HepG2 (cell line): ENCODE results near the gene MAPRE3. TPM values are rescaled to one million over a fixed set of nuclear protein-coding genes. Genes with fewer than 3 reads are reported as not detected.

Source experiments
- EHMT2 ChIP-seq: fragments of 200-600 bp; sonication (generic); IDR thresholded peaks from 2 replicates; pipeline ENCODE4 v1.7.0; 2017; ENCODE audit warnings: antibody characterized with exemption, low read depth, low read length, borderline replicate concordance
- ESRRA ChIP-seq: sonication (generic); formaldehyde crosslinking; IDR thresholded peaks from 2 replicates; pipeline ENCODE4 v1.5.1; 2020; ENCODE audit warnings: mild to moderate bottlenecking, low read depth, missing genetic modification reagents
- KDM4B ChIP-seq: sonication (generic); formaldehyde crosslinking; IDR thresholded peaks from 2 replicates; pipeline ENCODE4 v1.4.0; 2020; ENCODE audit warnings: missing genetic modification reagents
- KLF6 ChIP-seq: IDR thresholded peaks from 2 replicates; pipeline ENCODE4 v1.8.0; 2016; ENCODE audit warnings: missing biosample characterization, missing genetic modification reagents
- MAFG ChIP-seq: sonication (generic); formaldehyde crosslinking; IDR thresholded peaks from 2 replicates; pipeline ENCODE4 v1.5.1; 2020; ENCODE audit warnings: mild to moderate bottlenecking, missing genetic modification reagents
- MNT ChIP-seq: fragments of 450-650 bp; IDR thresholded peaks from 2 replicates; pipeline ENCODE4 v1.6.1; 2016
- PRDM10 ChIP-seq: sonication (generic); formaldehyde crosslinking; IDR thresholded peaks from 2 replicates; pipeline ENCODE4 v1.4.0; 2020; ENCODE audit warnings: low read depth, missing genetic modification reagents
- RFX3 ChIP-seq: IDR thresholded peaks from 2 replicates; pipeline ENCODE4 v1.6.1; 2016; ENCODE audit warnings: missing biosample characterization, missing genetic modification reagents
- SNAPC4 ChIP-seq: sonication (generic); formaldehyde crosslinking; IDR thresholded peaks from 2 replicates; pipeline ENCODE4 v1.4.0; 2020; ENCODE audit warnings: mild to moderate bottlenecking, missing genetic modification reagents
- SNAPC5 ChIP-seq: sonication (generic); formaldehyde crosslinking; IDR thresholded peaks from 2 replicates; pipeline ENCODE4 v1.8.1; 2023; ENCODE audit warnings: mild to moderate bottlenecking, missing genetic modification reagents, borderline replicate concordance
- TOE1 ChIP-seq: sonication (generic); formaldehyde crosslinking; IDR thresholded peaks from 2 replicates; pipeline ENCODE4 v1.4.0; 2020; ENCODE audit warnings: mild to moderate bottlenecking, missing genetic modification reagents
- ZBTB14 ChIP-seq: sonication (generic); formaldehyde crosslinking; IDR thresholded peaks from 2 replicates; pipeline ENCODE4 v1.4.0; 2020; ENCODE audit warnings: missing genetic modification reagents
- ZNF503 ChIP-seq: sonication (generic); formaldehyde crosslinking; IDR thresholded peaks from 2 replicates; pipeline ENCODE4 v1.4.0; 2020; ENCODE audit warnings: missing genetic modification reagents
- polyA plus RNA-seq, 8 experiments: library from polyadenylated mRNA; depleted of rRNA in 3 of 8; stranded (reverse) in 7 of 8; unstranded in 1 of 8; fragments of >200 nt; fragmentation: Illumina TruSeq in 4 of 8; extraction: Trizol in 4 of 8; gene quantifications; 2 replicates each; pipeline versions ENCODE4 v1.2.1 to v1.2.3, GENCODE V29; 2011 to 2016; ENCODE audit warnings: low read depth in 4 of 8, missing spikeins in 1 of 8, mixed read lengths in 1 of 8; ENCODE audit not compliant: insufficient read depth in 1 of 8
- total RNA-seq, 5 experiments: library from RNA; depleted of rRNA; stranded (reverse); fragments of >200 nt; fragmentation: Illumina TruSeq; extraction: Trizol; gene quantifications; 2 replicates each; pipeline ENCODE4 v1.2.3, GENCODE V29; 2016; ENCODE audit warnings: low read depth in 1 of 5

Gene MAPRE3
- total and polyA plus RNA-seq, 2 of the 13 experiments (the other 11 are each of a cell fraction or from before 2014, with no cell fraction given), result 0.31 to 0.91 TPM

- TF ChIP-seq PRDM10 (CRISPR knock-in tag) (peak; percentile 10; the same call in 1 of the 2 replicates), KDM4B (CRISPR knock-in tag) (no peak), ESRRA (CRISPR knock-in tag) (no peak; the same call in 1 of the 2 replicates), ZNF503 (CRISPR knock-in tag) (peak; percentile 81; the same call in 1 of the 2 replicates), EHMT2 (no peak), TOE1 (CRISPR knock-in tag) (no peak; the same call in 1 of the 2 replicates), SNAPC5 (CRISPR knock-in tag) (peak; percentile 95), MNT (no peak), KLF6 (CRISPR knock-in tag) (peak; percentile 99), RFX3 (peak; percentile 52; the same call in 1 of the 2 replicates), ZBTB14 (CRISPR knock-in tag) (peak; percentile 47; the same call in 1 of the 2 replicates), SNAPC4 (CRISPR knock-in tag) (no peak; the same call in 1 of the 2 replicates), MAFG (CRISPR knock-in tag) (no peak)
These were observed 80.8 kb downstream of the MAPRE3 start, which contains the start of gene AGBL5 (continued) for GRCh38 chr2:27050996-27051901.
